GM19043 (cell line): ENCODE results near the gene KCND3.

Source experiments
- ATAC-seq: cut with Tn5 transposase; IDR thresholded peaks from one replicate; pipeline ENCODE4 v1.9.1; 2021; ENCODE audit warnings: low read depth; ENCODE audit not compliant: unreplicated experiment

The KCND3 gene

DNA sequence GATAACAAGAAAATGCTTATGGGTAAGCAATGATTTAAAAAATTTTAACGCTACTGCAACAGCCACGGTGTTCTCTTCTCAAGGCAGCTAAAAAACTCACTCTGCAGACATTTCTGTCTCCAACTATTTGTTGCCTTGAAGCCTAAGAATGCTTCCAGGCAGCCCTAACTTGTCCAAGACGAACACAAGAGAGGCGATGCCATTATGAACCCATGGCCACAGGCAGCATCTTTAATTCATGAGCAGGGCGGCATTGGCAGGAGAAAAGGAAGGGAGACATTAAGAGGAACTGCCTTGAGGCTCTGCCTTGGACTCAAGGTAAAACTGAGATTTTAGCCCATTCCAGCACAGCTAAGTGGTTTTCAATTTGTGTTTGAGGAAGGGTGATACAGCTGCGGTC is 67.5 kb downstream of the KCND3 start:
- ATAC-seq: no peak

DNA sequence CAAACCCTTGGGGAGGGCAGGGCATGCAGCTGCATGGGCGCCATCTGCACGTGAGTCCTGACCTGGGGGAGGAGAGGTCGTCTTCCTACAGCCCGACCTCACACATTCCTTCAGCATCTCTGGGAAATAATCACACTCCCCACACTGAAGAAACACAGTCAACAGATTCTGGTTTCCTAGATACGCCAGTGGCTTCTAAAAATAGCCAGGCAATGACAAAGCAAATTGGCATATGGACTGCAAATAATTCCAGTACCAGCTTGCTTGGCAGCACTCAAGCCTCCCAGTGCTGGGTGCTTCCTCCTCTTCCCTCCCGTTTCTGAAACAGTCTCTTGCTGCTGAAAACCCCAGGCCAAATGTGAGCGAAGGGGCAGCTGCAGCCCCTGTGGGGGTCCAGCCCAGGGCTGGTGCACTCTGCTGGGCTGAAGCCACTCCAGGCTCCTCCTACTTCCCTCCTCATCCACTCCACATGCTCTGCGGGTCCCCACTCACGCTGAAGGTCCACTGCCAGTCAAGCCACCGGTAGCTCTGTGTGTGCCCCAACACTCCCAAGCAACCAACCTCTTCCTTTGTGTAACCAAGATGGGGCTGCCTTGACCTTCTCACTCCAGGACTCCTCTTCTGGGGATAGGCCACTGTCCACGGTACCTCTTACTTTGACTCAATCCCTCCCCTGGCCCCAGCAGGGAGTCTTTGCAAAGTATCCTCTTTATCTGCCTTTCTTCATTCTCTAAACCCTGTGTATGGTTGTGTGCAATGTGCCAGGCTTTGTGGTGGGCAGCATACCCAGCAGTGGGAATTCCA is 69.0 kb downstream of the KCND3 start:
- no peak for ATAC-seq

DNA sequence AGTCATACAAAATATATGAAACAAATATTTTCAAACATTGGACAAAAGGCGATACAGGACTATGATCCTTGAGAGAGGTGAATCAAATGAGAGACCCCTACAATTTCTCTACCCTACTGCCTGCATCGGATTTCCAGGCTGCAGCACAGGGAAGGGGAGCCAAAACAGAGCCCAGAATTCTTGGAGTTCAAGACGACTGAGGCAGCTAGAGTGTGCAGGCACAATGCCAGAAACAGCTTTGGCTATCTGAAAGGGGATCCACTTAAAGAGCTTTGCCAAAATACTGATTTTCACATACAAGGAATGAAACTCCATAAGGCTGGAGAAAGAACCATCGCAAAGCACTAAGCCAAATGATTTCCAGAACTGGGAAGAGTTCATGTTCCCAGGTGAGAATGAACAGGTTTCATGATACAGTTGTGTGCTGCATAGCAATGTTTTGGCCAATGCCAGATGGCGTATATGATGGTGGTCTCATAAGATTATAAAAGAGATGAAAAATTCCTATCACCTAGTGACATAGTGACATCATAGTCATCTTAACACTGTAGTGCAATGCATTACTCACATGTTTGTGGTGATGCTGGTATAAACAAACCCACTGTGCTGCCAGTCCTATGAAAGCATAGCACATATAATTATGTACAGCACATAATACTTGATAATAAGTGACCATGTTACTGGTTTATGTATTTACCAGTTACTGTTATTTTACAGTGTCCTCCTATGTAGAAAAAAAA is 77.5 kb downstream of the KCND3 start:
- ATAC-seq: no peak

DNA sequence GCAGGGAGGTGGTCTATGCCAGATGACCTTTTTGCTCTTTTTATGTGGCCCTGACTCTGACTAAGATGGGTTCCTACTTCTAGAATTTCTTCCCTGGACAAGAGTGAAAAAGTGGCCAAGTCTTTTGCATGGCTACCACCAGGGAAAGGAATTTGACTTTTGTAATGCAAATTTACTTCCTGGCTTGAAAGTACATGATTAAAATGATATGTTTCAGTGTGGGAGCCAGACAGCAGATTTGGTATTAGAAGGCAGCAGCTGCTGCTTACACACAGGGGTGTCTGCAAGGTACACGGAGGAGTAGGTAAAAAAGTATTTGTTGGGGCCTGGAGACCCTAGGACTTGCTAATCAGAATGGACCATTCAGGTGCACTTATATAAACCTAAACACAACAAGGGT is 78.4 kb downstream of the KCND3 start:
- no peak for ATAC-seq

DNA sequence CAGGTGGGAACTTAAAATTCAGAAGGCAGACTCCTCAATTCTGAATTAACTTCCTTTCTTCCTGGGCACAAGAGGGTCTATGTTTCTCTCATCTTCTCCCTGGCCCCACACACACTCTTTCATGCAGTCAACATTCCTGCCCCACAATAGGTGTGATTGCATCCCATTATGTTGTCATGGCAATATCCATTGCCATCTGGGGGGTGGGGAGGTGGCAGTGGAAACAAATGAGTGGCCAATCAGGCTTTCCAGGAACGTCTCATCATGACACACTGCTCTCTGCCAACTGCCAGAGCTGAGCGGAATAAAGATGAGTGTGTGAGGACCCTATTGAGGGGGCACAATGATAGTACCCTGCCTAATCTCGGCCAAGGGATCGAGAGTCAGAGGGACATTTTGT is 80.4 kb downstream of the KCND3 start:
- ATAC-seq: no peak

DNA sequence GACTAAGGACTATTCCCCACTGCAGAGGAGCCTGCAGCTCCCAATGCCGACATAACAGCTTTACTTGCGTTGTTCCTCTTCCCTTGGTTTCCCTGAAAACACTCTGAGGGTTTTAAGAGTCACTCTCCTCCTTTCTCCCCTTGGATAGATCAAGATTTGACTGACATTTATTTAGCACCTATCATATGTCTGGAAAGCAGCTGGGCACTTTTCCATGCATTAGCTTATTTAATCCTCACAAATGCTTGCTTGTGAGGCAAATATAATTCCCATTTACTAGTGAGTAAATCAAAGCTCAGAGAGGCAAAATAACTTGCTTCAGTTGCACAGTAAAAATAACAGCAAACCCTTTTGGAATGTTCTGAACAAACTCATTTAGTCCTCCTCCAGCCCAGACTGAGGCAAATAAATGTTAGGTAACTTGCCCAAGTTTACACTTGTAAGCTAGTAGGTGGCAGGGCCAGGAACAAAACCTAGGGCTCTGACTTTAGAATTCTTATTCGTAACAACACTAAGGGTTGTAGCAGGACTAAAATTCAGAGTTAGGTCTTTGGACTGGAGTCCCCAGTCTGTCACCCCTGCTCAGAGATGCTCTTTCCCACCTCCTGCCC is 81.4 kb downstream of the KCND3 start:
- no peak for ATAC-seq

DNA sequence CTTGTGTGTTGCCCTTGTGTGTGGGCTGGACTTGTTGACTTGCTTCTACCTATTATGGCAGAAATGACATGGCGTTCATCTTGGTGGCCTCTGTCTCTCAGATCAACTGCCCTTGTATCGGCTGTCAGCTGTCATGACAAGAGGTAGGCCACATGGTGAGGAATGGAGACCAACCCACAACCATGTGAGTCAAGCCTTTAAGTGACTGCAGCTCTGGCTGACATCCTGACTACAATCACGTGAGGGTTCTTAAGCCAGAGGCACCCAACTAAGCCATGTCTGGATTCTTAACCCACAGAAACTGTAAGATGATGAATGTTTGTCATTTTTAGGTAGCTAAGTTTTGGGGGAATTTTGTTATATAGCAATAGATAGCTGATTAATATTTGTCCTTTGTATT is 82.1 kb downstream of the KCND3 start:
- no peak for ATAC-seq

DNA sequence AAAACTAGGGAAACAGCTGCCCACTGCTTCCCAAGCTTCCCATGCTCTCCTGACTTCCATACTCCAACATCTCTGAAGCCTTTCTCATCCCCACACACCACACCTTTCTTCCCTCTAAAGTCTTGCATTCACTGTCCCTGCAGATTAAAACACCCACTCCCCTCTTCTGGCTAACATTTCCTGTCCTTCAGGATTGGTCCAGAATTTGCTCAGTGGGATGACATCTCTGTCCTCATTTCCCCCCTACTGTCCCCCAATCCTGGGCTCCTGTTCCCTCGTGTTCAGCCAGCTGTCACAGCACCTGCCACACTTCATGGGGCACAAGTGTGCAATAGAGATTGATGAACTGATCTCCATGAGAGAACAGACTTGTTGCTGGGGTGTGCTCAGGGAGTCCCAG is 82.7 kb downstream of the KCND3 start:
- no peak for ATAC-seq

DNA sequence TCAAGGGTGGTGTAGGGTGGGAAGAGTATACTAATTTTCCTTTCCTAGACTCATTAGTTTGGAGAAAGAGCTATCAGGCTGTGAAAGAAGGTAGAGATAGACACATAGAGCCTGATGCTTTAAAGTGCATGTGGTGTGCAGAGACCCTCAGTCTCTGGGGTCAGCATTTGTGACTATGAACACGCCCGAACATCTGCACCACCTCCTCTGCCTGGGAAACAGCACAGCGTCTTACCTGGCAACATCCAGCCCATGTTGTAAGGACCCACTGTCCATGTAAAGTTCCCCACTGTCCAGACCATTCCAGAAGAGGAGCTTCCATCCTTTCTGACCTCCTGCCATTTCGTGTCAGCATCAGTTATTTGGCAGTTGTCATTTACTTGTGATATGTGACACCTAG is 83.4 kb downstream of the KCND3 start:
- ATAC-seq: no peak

DNA sequence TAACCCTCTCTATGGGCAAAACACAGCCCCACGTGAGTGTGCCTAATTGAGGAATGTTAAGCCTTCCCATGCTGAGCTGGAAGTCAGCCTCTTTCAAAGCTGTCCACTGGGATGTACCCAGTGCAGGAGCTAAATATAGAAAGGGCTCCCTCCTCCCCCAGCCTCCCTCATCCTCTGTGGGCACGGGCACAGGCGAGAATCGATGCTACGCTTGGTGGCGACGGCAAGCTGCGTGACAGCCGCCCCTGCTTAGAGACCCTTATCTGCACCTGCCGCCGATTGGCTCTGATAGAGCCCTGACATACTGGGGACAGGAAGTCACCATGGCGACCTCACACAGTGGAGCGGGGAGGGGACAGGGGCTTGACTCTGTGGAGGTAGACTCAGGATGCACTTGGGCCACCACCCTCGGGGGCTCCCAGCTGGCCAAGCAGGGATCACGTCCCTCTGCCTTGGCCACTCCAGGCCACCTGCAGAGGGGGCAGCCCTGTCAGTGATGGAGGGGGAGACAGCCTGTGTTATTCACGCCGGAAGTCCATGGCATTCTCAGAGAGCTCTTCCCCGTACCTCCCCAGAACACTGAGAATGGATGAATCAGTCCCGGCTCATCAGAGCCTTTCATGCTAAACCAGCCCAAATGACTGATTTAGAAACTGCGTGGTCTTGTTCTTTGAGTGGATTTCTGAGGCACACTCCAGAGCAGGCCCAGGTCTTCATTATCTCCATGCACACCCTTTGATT is 84.8 kb downstream of the KCND3 start:
- ATAC-seq: no peak

DNA sequence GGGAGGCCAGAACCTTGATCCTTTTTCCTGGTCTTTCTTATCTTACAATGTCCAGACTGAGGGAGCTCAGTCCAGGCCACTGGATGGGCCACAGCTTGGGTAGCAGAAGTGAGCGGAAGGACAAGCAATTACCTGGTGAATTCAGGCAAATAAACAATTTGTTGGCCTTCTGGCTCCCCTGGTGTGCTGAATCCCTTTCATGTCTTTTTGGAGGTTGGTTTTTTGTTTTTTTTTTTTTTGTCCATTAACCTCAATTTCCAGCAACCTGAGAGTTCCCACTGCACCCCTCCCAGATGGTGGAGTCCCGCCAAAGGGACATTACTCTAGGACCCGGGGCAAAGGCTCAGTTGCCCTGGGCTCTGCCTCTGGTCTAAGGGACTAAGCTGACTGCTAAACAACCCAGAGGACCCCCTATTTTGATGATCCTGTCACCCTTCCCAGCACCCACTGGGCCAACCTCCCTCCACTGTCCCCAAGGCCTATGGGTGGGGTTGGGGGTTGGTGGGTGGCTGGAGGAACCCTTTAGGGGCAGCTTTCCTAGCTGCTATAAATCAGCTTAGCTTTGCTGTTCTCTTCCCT is 85.5 kb downstream of the KCND3 start:
- ATAC-seq: no peak

DNA sequence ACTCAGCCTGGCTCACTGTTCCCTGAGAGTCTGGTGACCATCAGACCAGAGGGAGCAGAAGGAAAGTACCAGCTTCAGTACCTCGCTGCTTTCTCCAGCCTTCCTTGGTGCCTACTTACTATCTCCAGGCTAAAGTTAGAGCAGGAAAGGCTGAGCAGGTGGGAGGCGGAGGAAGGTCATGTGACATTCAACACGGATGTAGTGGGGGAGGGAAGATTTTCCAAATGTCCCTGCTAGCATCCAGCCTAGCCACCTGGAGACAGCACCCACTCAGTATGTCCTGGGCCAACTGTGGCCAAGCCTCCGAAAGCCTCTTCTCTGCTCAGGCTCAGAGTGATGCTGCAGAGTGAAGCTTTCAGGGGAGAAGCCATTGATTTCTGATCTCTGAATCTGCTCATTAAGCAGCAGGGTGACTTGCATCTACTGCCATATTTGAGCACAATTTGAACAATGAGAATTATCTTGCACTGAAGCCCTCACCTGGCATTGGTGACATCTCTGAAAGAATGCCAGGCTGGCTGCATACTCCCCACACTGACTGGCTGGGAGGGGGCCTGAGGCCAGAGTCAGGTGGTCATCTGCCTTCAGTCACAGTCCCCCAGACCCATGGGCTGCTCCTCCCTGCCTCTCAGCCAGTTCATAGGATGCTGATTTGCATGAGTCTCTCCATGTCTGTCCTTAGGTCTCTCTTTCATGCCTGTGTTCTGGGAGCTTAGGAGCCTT is 86.2 kb downstream of the KCND3 start:
- no peak for ATAC-seq

DNA sequence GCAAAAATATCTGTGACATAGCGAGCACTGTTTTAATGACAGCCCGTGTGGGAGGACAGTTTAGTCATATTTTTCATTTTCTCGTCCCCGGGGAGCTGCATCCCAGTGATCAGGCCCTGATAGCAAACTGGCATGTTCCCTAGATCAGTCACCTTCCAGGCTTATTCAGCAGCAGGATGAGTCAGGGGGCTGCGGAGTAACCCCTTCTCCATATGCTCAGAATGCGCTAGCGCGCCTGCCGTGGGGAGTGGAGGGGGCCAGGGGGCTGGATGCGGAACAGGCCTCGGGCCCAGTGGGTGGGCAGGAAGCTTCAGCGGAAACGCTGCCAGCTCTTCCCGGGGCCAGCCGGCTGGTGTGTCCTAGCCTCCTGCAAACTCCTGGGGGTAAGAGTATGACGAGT is 94.0 kb downstream of the KCND3 start:
- no peak for ATAC-seq

DNA sequence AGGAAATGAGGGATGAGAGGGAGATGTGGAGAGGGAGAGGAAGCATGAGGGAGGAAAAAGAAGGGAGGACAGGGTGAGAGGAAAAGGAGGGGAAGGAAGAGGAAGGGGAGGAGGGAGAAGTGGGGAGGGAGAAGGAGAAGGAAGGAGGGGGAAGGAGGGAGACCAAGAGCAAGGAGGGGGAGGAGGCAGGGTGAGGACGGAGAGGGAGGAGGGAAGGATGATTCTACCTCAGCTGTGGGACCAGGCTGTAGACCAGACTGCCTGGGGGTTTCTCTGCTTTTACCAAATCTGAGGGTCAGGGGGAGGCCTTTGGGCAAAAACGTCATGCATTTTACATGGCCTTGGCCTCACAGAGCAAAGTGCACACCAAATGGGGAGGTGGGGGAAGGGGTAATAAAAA is 94.5 kb downstream of the KCND3 start:
- ATAC-seq: no peak

DNA sequence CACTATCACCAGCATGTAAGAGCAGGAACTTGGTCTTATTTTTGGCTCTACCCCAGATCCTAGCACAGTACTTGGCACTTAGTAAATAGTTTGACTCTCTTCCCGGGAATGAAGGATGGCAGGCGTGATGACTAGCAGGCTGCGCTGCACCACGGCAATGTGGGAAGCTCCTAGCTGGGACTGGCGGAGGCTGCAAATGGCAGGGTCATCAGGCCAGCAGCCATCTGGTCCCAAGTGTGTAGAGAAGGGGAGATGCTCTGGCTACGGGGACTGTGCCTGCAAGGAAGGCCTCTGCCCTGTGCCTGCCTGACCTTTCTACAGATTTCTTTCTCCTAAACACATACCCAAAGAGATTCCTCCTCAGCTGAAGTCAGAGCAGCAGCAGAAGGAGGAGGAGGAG is 95.0 kb downstream of the KCND3 start:
- ATAC-seq: no peak

DNA sequence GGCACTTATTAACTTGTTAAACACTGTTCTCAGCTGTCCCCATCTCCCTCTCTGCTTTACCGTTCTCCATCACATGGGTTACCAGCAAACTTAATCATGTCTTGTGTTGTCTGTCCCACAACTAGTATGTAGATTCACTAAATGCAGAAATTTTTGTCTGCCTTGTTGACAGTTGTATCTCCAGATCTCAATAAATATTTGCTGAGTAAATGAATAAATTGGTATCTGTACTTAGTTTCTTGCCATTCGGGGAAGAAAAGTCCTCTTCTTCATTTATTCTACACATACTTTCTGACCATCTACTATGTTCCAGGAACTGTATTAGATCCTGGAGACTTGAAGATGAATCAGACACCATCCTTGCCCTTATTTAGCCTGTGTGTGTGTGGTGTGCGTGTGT is 97.9 kb downstream of the KCND3 start:
- no peak for ATAC-seq

DNA sequence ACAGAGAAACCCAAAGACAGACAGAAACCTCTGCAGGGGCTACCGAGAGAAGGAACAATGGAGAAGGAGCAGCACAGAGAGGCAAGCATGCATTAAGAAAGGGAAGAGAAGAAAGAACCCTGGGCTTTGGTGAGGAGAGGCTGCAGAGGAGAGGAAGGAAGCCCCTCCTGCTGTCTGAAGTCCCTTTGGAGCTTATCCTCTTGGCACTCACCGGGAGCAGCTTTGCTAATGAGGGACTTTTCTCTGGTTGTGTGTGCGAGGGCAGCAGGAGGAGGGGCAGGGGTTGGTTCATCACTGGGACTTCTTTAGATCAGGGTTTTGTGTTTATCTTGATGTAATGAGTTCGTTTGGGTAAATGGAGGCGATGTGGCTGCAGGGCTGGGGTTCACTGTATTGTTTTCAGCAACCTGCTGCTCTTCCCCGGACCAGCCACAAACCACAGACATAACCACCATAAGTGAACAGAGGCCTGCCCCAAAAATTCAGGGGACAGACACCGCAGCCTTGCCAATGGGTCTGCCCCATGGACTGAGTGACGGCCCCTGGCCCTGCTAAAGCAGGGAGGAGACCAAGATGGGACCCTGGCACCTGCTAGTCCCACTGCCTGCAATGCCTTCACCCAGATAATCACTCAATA is 100.6 kb downstream of the KCND3 start:
- no peak for ATAC-seq

DNA sequence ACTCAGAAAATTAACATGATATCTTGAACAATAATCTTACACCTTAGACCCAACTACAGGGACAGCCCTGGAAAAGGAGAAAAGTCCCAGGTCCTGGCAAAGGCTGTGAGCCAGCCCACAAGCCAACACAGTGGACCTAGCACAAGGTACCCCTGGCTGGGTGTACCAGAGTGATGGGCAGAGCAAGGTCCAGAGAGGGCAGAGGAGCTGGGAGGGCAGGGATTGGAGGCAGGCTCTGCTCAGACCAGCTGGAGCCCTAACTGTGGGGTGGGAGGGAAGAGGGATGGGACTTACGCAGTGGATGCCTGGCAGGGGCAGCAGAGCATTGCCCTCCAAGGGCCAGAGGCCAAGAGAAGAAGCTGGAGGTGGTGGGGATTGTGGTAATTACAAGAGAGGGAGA is 101.6 kb downstream of the KCND3 start:
- no peak for ATAC-seq

DNA sequence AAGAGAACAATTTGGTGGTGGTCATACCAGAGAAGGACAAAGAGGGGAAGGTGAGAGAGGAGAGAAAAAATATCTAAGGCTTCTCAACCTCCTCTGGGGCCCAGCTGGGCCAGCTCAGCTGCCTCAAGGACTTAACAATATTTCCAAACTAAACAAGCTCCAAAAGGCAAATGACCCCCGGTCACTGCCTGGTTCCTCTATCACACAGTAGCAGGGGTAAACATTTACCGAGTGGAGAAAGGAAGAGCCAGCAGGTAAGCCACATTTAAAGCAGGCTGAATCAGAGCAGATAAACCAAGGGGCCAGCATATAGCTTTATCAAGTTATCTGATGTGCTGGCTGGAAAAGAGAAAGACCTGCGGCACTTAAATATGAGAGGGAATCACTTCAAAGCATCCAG is 102.1 kb downstream of the KCND3 start:
- ATAC-seq: no peak

DNA sequence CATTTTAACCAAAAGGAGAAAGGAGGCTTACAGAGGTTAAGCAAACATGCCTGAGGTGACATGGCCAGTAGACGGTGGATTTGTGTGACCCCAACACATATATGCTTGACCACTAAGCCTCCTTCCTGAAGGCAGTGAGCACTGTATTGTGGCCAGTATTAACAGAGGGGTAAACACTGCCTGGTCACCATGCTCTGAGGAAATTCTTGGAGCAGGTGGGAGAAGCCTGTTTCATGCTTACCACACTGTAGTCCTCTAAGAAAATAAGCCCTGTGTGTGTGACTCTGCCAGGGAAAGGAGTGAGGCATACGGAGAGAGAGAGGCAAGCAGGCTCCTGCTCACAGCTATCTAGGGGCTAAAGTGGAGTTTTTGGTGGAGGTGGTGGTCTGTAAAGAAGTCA is 102.7 kb downstream of the KCND3 start:
- no peak for ATAC-seq
